Right renal cortex interstitium (tissue), 3 donors: ENCODE measurements around the gene CDH5. TPM values are rescaled to one million over a fixed set of nuclear protein-coding genes. Genes with fewer than 3 reads are reported as not detected.
"Not testable (repeated sequence)": the region's sequence is repeated elsewhere in the genome, so short reads cannot be mapped to it uniquely, and the experiment has no call there.

ENCODE experiments used
- DNase-seq, 3 donors: peaks; one replicate each; pipeline ENCODE4 v3.0.0-alpha.2; 2013; ENCODE audit warnings: low read depth in 3 of 3, low spot score in 2 of 3
- polyA plus RNA-seq, 3 donors: library from polyadenylated mRNA; unstranded; fragments of 120-200 nt; gene quantifications; one replicate each; pipeline ENCODE4 v1.2.1, GENCODE V29; 2013; ENCODE audit not compliant: insufficient read length in 3 of 3

Gene CDH5
- 10 to 100 TPM; 62.7 to 68.8 (median 63.3) TPM for polyA plus RNA-seq

GRCh38 chr16:66366433-66367299 is at the start of gene CDH5:
Gene CDH5 (plus strand): TSS chr16:66366691. CDS start chr16:66379338, 12,647 bp downstream.
- no peak for DNase-seq

- DNase-seq: no peak
Measured at GRCh38 chr16:66318505-66318904, 48.0 kb upstream of the CDH5 start.

GRCh38 chr16:66320774-66321173 is 45.7 kb upstream of the CDH5 start:
- DNase-seq: no peak

- DNase-seq: no peak
Measured at GRCh38 chr16:66322174-66322573, 44.3 kb upstream of the CDH5 start.

GRCh38 chr16:66324815-66325515 is 41.5 kb upstream of the CDH5 start:
- no peak for DNase-seq

GRCh38 chr16:66325717-66326376 is 40.6 kb upstream of the CDH5 start:
- DNase-seq: no peak

GRCh38 chr16:66326991-66327513 is 39.4 kb upstream of the CDH5 start:
- no peak for DNase-seq

- DNase-seq: no peak
Measured at GRCh38 chr16:66328282-66328681, 38.2 kb upstream of the CDH5 start.

- not testable (repeated sequence) for DNase-seq
Measured at GRCh38 chr16:66331464-66331863, 35.0 kb upstream of the CDH5 start.

GRCh38 chr16:66332634-66333610 is 33.6 kb upstream of the CDH5 start:
- no peak for DNase-seq

- DNase-seq: no peak
Measured at GRCh38 chr16:66334853-66335574, 31.5 kb upstream of the CDH5 start.

- DNase-seq: no peak
Measured at GRCh38 chr16:66335704-66336329, 30.7 kb upstream of the CDH5 start.

- no peak for DNase-seq
Measured at GRCh38 chr16:66337463-66338188, 28.9 kb upstream of the CDH5 start.

GRCh38 chr16:66342294-66342900 is 24.1 kb upstream of the CDH5 start:
- DNase-seq: no peak

- DNase-seq: no peak
Measured at GRCh38 chr16:66344533-66345145, 21.9 kb upstream of the CDH5 start.

GRCh38 chr16:66346221-66346620 is 20.3 kb upstream of the CDH5 start:
- DNase-seq: no peak

- DNase-seq: no peak
Measured at GRCh38 chr16:66352304-66352703, 14.2 kb upstream of the CDH5 start.
